ENCODE measurements around the gene RBPJL. TPM values are rescaled to one million over a fixed set of nuclear protein-coding genes. Genes with fewer than 3 reads are reported as not detected.

The RBPJL gene
- total RNA-seq, 4 donors from 2014 or later: not detected

DNA sequence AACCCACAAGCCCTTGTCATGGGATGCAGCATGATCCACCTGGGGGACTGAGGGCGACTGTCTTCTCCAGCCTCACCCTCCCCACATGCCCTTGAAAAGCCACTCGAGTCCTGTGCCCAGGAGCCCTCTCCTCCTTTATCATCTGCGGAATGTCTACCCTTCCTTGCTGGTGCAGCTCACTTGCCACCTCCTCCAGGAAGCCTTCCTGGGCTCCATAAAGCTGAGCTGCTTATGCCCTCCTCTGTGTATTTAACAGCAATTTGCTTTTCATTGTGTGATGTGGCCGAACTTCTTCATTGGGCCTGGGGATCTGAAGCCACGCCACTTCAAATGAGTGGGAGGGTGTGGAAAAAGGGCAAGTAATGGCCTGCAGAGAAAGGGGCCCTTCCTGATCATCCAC is 17.8 kb upstream of the RBPJL start:
- Histone ChIP-seq H3K27ac (no peak overlapping the region), H3K9me3 (no peaks in the 10 kb centered on the region), H3K27me3 (peaks cover 23% of the 10 kb centered on the region), H3K4me1 (peaks cover 0 to 24% (median 9%) of the 10 kb centered on the region in 3 donors), H3K36me3 (no peaks in the 10 kb centered on the region), H3K4me3 (no peak overlapping the region)
- no peak for TF ChIP-seq EP300 (IDR thresholded peaks at IDR 0.05)
- TF ChIP-seq, protein P1, sequence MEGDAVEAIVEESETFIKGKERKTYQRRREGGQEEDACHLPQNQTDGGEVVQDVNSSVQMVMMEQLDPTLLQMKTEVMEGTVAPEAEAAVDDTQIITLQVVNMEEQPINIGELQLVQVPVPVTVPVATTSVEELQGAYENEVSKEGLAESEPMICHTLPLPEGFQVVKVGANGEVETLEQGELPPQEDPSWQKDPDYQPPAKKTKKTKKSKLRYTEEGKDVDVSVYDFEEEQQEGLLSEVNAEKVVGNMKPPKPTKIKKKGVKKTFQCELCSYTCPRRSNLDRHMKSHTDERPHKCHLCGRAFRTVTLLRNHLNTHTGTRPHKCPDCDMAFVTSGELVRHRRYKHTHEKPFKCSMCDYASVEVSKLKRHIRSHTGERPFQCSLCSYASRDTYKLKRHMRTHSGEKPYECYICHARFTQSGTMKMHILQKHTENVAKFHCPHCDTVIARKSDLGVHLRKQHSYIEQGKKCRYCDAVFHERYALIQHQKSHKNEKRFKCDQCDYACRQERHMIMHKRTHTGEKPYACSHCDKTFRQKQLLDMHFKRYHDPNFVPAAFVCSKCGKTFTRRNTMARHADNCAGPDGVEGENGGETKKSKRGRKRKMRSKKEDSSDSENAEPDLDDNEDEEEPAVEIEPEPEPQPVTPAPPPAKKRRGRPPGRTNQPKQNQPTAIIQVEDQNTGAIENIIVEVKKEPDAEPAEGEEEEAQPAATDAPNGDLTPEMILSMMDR (IDR thresholded peaks at IDR 0.05): no peak
- ATAC-seq: no peak
- WGBS, 2 donors (ENCODE audit: low coverage in 1 of 2): 78 to 84% methylated on average over 3 to 5 of the region's 5 CpGs

DNA sequence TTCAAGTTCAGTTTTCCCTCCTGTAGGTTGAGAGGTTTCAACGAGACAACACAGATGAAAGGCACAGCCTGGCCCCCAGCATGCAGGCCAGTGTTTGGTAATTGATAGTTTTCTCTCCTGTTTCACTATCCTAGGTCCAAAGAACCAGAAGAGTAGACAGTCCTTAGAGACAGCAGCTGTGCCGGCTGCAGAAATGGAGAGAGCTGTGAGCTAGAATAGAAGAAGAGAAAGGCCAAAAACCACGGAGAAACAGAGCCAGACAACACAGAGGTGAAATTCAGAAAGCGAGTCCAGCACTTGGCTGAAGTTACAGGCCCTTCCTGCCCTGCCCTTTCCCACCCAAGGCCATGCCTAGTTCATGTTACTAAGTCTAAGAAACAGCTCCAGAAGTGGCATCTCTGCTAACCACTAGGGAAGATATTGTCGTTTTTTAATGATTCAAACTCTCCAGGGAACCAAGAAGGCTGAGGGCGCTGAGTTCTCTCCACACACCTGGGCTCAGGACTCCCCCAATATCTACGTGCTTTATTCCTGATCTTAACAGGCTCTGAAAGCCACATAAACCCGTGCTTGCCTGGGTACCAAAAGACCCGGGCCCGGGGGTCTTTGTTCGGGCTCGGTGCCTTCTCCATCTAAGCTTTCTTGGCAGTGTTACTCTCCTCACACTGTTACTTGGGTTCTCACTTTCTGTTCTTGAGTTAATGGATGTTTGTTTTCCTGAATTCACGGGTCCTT is 16.5 kb upstream of the RBPJL start:
- Histone ChIP-seq H3K9me3 (no peaks in the 10 kb centered on the region), H3K27ac (no peak overlapping the region), H3K4me3 (no peak overlapping the region), H3K27me3 (peaks cover 31% of the 10 kb centered on the region), H3K4me1 (peaks cover 0 to 30% (median 12%) of the 10 kb centered on the region in 3 donors), H3K36me3 (no peaks in the 10 kb centered on the region)
- ATAC-seq: no peak
- 63 to 66% methylated on average over 9 to 12 of the region's 13 CpGs for WGBS, 2 donors (ENCODE audit: low coverage in 1 of 2)
- TF ChIP-seq EP300 (IDR thresholded peaks at IDR 0.05) (no peak), POLR2A (IDR thresholded peaks at IDR 0.05) (no peak), POLR2AphosphoS5 (IDR thresholded peaks at IDR 0.05) (no peak)
- TF ChIP-seq, protein P1 (IDR thresholded peaks at IDR 0.05): no peak

DNA sequence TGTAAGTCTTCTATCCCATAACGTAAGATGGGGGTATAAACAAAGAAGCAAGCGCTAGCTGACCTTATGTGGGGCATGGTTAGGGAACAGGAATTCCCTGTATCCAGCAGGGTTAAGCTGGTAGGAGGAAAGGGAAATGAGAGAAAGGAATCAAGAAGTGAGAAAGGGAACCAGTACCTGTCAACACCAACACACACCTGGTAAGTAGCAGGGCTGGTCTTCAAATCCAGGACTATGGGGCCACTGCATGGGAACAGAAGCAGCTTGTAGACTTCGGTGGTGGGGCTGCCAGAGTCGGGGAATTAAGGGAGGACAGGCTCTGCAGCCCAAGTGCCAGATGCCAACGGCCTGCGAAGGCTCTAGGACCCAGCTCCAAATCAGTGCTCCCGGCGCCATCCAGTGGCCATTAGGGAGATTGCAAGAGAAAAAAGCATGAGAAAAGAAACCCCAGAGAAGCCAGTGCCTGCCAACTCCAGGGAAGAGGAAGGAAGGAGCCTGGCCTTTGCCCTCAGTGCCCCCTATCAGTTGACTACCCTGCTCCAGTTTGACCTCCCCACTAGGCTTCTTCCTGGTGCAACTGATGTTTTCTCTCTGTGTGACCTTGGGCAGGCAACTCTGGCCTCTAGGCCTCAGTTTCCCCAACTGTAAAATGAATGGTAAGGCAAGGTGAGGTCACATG is 15.8 kb upstream of the RBPJL start:
- no peak overlapping the region for H3K27ac ChIP-seq
- H3K4me3 ChIP-seq: no peak overlapping the region
- H3K9me3 ChIP-seq: no peaks in the 10 kb centered on the region
- peaks cover 0 to 30% (median 12%) of the 10 kb centered on the region in 3 donors for H3K4me1 ChIP-seq
- H3K27me3 ChIP-seq: peaks cover 38% of the 10 kb centered on the region
- no peak for TF ChIP-seq POLR2AphosphoS5 (IDR thresholded peaks at IDR 0.05)
- TF ChIP-seq EP300 (IDR thresholded peaks at IDR 0.05): no peak
- TF ChIP-seq POLR2A (IDR thresholded peaks at IDR 0.05): no peak
- TF ChIP-seq, protein P1 (IDR thresholded peaks at IDR 0.05): peak in 3 of 4 experiments; percentile 73 to 86 (median 77)
- WGBS, 2 donors (ENCODE audit: low coverage in 1 of 2): 2 to 10% methylated on average over 2 to 6 of the region's 8 CpGs
- no peaks in the 10 kb centered on the region for H3K36me3 ChIP-seq
- peak; percentile 49 for ATAC-seq

DNA sequence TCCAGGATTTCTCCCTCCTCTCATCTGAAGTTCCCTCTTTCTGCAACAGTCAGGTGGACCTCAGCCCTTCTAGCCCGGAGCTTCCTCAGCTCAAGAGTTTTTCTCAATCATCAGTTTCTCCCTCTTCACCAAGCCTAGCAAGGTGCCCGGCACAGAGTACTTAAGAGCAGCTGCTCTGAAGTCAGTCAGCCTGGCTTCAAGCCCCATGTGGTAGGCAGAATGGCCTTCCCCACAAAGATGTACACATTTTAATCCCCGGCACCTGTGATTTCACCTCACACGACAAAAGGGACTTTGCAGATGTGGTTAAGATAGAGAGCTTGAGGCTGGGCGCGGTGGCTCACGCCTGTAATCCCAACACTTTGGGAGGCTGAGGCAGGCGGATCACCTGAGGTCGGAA is 15.1 kb upstream of the RBPJL start:
- peaks cover 0 to 30% (median 12%) of the 10 kb centered on the region in 3 donors for H3K4me1 ChIP-seq
- no peaks in the 10 kb centered on the region for H3K9me3 ChIP-seq
- no peak for ATAC-seq
- H3K27me3 ChIP-seq: peaks cover 43% of the 10 kb centered on the region
- TF ChIP-seq, protein P1 (IDR thresholded peaks at IDR 0.05): no peak
- no peak for TF ChIP-seq POLR2A (IDR thresholded peaks at IDR 0.05)
- TF ChIP-seq EP300 (IDR thresholded peaks at IDR 0.05): no peak
- TF ChIP-seq POLR2AphosphoS5 (IDR thresholded peaks at IDR 0.05): no peak
- H3K36me3 ChIP-seq: no peaks in the 10 kb centered on the region
- no peak overlapping the region for H3K4me3 ChIP-seq
- H3K27ac ChIP-seq: no peak overlapping the region
- 46% methylated on average over 3 of the region's 9 CpGs; no CpG with 5 or more reads in 1 of the 2 donors for WGBS, 2 donors (ENCODE audit: low coverage in 1 of 2)

Data from gastroesophageal sphincter (tissue), 4 donors.